Measurements from ENCODE around the gene FABP3.

Gene FABP3

DNA sequence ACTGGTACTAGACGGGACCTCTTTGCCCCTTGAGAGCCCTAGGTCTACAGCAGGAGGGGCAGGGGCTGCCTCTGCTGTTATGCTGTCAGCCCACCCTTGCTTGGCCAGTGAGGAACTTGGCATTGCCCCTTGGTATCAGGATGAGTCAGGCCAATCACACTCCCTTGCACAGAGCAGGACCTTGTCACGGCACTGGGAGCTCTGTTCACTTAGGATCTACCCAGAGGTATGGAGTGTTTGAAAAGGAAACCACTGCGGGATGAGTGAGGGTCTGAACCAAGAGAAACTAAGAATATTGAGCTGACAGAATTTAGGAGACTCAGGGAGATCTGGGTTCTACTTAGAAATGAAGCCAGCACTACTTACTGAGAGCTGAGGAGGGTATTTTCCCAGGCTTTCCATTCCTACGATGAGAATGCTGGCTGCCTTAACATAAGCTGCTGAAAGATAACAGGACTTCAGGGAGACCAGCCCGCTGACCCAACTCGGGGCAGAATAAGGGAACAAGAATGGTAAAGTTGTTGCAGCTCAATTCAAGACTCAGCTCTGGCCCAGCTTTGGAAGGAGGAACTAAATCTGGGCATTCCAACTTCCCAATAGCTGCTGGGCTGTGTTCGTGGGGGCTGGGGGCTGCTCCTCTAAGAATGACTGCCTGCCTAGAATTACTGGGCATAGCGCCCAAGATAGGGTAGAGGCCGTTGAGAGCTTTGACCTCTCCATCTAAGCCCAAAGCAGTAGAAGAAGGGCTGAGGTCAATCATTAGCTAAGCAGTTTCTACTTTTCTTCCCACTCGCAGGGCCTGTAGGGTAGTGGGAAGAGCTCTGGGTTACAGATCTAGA, 1.5 kb downstream of the FABP3 start:
- no peak for DNase-seq

- no peak for DNase-seq
Observed at GRCh38 chr1:31370565-31370964, 2.3 kb downstream of the FABP3 start.

DNA sequence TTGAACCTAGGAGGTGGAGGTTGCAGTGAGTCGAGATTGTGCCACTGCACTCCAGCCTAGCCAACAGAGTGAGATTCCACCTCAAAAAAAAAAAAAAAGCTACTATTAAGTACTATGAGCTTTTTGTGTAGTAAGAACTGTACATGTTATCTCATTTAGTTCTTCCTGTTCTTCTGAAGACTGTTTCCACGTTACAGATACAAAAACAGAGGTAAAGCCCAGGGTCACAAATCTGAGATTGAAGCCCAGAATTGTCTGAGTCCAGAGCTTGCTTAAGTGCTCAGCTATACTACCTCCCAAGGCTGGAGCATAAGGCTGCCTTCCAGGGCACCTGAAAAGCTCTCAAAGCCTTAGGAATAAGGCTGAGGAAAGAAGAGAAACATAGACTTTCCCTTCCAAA, 2.9 kb downstream of the FABP3 start:
- DNase-seq, result no peak

GRCh38 chr1:31368611-31369107, 4.2 kb downstream of the FABP3 start:
- DNase-seq, result no peak

- no peak for DNase-seq
Observed at GRCh38 chr1:31366796-31367195, 6.1 kb downstream of the FABP3 start.

- DNase-seq, result no peak
Observed at GRCh38 chr1:31364561-31365250, 8.2 kb downstream of the FABP3 start.

GRCh38 chr1:31362032-31362431, 10.8 kb downstream of the FABP3 start:
- no peak for DNase-seq

GRCh38 chr1:31361607-31362006, 11.3 kb downstream of the FABP3 start:
- DNase-seq, result no peak

- DNase-seq, result no peak
Observed at GRCh38 chr1:31356427-31356826, 16.4 kb downstream of the FABP3 start.

DNA sequence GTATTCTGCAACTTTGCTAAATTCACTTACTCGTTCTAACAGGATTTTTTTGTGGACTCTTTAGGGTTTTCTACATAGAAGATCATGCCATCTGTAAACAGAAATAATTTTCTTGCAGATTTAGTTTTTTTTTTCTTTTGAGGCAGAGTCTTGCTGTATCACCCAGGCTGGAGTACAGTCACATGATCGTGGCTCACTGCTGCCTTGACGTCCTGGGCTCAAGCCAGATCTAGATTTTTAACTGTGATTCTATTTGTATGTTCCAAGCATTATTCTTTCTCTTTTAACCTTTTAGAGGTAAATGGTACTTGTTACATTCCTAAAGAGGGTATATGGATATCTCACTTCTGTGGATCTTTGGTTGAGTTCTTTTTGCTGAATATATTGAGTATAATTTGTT, 18.6 kb downstream of the FABP3 start:
- DNase-seq, result no peak

DNA sequence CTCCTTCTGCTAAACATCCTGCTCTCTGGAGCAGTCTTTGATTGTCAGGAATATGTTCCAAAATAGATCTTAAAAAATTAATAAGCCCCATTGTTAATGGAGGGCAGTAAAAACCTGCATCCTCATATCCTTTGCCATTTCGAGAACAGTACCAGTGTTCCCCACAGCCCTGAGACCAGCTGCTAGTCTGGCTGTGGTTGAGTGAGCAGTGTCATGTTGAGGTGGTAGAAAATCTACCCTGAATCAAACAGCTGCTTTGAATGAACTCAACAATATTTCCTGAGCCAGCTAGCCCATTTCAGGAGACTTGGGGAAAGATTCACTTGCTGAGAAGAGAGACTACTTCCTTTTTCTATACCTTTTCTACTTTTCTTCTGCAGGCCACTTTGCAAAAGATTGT, 24.4 kb downstream of the FABP3 start:
- DNase-seq, result no peak

DNA sequence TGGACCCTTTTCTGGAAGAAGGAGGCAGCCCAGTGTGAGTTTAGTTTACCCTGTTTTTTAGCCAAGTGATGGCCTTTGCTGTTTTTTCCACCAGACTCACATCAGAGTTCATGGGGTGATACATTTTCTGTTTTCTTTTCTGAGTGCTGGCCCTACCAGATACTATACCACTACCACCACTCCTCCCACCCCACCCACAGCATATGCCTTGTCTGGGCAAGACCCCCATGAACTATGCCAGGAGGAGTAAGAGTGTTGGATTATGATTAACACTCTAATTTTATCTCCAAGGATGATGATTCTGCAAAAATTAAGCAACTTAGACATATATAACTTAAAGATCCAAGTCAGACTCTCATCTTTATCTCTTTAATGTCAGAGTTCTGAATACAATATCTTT, 26.1 kb downstream of the FABP3 start:
- no peak for DNase-seq

DNA sequence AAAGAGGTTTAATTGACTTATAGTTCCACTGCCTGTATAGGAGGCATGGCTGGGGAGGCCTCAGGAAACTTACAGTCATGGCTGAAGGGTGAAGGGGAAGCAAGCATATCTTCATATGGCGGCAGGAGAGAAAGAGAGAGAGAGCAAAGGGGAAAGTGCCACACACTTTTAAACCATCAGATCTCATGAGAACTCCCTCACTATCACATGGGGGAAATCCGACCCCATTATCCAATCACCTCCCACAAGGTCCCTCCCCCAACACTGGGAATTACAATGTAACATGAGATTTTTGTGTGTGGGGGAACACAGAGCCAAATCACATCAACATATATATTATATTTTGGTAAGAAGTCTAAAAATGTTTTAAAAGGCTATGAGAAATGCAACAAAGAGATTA, 27.2 kb downstream of the FABP3 start:
- DNase-seq, result no peak

DNA sequence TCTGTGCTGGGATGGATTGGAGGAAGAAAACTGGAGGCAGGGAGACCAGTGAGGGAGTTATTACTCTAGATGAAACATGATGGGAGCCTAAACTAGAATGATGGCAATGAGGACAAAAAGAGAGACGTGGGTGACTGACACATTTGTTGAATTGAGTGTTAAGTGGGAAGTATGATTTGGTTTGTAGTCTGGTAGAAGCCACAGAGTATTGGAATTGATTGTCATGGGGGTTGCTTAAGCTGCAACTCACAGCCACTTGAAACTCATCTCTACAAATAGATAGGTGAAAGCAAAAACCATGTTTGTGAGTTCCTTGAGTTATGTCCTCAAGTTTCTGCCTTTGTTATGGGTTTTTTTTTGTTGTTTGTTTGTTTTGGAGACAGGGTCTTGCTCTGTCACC, 28.4 kb downstream of the FABP3 start:
- DNase-seq, result no peak

DNA sequence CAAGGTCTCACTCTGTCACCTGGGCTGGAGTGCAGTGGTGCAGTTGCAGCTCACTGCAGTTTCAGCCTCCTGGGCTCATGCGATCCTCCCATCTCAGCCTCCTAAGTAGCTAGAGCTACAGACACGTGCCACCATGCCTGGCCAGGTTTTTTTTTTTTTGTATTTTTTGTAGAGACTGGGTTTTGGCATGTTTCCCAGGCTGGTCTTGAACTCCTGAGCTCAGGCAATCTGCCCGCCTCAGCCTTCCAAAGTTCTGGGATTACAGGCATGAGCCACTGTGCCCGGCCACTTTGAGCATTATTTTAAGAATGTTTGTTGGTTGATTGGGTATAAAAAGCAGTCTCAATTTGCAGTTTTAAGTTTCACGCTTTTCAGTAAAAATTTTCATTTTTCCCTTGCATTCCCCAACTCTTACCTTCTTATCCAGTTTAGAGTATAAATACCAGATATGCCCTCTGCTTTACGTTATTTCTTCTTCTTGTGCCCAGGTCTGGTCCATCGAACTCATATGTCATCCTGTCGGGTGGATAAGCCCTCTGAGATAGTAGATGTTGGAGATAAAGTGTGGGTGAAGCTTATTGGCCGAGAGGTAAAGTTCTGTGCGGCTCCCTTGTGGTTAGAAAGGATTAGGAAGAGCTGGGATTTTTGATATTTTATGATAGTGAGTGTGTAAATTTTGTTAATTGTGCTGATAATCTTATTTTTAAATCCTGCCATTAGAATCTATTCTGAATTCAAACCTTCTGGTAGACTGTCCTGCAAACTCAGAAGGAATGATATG, 36.0 kb downstream of the FABP3 start:
- DNase-seq, result no peak

DNA sequence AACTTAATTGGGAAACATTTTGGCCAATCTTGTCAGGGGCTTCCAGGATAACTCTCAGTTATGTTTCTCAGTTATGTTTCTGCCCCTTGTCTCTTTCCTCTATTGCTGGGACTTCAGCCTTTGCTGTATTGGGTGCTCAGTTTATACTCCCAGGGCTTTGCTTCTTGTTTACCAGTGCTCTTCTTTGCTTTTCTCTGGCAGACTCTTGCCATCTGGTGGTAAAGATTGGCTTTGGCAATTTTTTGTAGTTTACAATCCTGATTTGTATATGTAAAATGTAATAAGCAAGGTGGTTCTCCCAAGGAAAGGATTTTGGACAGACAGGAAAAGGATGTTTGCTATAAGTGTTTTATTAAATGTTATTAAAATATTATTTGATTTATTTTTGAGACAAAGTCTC, 37.9 kb downstream of the FABP3 start:
- no peak for DNase-seq

GRCh38 chr1:31327381-31327780, 45.5 kb downstream of the FABP3 start:
- DNase-seq, result no peak

DNA sequence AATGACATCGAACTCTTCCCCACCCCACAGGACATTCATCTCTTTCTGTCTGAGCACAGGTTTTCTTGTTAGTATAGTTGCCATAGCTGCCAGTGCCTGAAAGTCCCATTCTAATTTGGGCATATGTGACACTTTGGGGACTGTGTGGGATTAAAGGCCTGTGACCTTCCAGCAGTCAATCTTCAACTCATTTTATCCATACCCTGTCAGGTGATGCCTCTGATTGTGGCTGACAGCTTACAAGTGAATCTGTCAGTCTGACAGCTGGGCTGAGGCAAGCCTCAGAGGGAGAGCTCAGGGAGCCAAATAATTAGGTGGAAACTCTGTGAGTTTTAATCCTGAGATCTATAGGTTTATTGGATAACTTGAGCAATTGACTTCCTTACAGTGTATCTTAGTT, 46.4 kb downstream of the FABP3 start:
- DNase-seq, result no peak

DNA sequence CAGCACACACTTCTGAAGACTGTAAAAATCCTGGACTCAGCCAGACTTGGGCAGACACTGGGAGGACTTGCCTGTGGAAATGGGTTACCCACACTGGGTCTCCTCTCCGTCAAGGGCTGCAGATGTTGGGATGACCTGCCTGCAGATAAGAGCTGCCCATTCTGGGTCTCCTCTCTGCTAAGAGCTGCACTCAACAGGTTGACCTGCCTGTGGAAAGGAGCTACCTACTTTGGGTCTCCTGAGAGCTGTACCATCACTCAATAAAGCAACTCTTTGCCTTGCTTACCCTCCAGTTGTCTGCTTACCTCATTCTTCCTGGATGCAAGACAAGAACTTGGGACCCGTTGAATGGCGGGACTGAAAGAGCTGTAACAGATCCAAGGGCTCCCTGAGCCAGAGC, 47.9 kb downstream of the FABP3 start:
- no peak for DNase-seq

GRCh38 chr1:31324093-31324492, 48.8 kb downstream of the FABP3 start:
- DNase-seq, result no peak

GRCh38 chr1:31318146-31318545, 54.7 kb downstream of the FABP3 start:
- DNase-seq, result no peak

DNA sequence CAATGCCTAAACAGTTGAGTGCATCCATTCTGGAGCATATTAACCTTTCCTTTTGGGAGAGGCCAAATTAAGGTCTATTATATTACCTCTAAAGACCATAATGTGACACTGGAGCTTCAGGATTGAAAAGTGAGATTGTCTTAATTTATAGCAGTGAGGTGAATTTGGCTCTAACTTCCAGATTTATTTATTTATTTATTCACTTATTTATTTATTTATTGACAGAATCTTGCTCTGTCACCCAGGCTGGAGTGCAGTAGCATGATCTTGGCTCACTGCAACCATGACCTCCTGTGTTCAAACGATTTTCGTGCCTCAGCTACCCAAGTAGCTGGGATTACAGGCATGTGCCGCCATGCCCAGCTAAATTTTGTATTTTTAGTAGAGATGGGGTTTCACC, 57.0 kb downstream of the FABP3 start:
- DNase-seq, result no peak

All from activated CD8-positive, alpha-beta memory T cell treated with anti-CD3 and anti-CD28 coated beads, Interleukin-2, amount 50 U/mL, for 4 hours (primary cell).